ENCODE data around the gene DYDC1.
"Not testable (repeated sequence)": the region's sequence is repeated elsewhere in the genome, so short reads cannot be mapped to it uniquely, and the experiment has no call there.

Gene DYDC1

DNA sequence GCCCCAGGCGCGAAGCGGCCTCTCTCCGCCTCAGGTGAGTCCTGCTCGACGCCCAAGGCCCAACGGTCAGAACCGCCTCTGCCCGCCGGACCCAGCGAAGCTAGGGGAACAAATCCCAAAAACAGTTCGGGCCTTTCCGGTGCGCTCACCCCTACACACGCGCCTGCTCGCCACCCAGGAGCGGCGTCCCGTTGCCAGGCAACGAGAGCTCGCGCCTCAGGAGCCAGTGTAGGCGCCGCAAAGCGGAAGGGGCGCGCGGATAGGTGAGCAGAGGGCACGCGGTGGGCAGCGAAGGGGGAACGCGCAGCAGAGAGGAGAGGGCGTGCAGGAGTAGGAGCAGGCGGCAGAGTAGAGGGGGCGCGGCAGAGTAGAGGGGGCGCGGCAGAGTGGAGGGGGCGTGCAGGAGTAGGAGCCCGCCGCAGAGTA is at the start of gene DYDC1, which contains the start of gene DYDC2:
Gene DYDC1, minus strand, starts transcription at position 193 of the 426 bp plus-strand sequence. CDS start 4,154 bp downstream, outside the sequence.
Gene DYDC2, plus strand, starts transcription at position 219 of the 426 bp plus-strand sequence. CDS start 5,663 bp downstream, outside the sequence.
- peak; percentile 77 for DNase-seq

DNA sequence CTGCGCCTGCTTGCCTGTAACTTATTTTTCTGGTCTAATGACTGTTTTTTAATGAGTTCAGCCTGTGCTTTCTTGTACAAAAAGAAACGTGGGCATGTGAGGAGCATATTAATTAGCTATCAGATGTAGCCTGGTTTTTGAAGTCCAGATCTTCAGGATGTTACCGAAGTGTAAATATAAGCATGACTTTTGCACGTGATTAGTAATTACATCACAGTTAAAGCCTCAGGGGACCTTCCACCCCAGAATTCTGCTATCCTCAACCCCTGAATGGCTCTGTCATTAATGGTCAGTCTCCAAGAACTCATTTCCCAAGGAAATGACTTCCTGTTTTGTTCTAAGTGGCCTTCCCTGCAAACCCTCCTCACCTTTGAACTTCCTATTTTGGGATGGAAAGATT is 49.6 kb upstream of the DYDC1 start:
- no peak for DNase-seq

DNA sequence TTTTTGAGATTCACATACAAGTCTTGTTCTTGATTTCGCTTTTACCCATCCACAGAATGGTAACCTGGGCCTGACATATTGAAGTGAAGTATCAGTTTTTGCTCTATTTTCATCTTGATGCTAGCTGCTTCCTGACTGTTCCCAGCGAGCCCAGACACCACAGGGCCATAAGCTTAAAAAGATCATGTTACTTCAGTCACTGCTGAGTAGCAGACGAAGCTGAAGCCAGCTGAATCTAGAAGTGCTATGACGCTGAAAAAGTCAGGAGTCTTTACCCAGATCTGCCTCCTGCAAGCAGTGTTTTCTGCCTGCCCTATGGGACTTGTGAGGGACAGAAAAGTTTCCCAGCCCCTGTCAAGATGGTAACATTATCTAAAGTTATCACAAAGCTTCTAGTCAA is 49.1 kb upstream of the DYDC1 start:
- DNase-seq, result no peak

DNA sequence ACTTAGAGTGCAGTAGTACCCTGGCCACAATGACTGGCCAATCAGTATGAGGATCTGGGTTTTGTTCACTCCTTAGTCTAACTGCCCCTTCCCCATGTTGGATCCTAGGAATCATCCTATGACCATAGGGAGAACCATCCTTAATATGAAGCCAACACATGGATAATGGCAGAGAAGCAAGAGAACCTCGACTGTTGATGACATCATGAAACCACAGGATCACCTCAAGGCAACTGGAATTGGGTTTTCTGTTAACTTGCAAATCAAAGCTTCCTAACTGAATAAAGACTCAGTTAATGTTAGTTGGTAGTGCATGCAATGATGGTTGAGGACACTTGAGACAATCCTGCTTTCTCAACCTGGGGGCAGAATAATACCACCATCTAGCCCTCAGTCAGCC is 48.5 kb upstream of the DYDC1 start:
- DNase-seq, result no peak

DNA sequence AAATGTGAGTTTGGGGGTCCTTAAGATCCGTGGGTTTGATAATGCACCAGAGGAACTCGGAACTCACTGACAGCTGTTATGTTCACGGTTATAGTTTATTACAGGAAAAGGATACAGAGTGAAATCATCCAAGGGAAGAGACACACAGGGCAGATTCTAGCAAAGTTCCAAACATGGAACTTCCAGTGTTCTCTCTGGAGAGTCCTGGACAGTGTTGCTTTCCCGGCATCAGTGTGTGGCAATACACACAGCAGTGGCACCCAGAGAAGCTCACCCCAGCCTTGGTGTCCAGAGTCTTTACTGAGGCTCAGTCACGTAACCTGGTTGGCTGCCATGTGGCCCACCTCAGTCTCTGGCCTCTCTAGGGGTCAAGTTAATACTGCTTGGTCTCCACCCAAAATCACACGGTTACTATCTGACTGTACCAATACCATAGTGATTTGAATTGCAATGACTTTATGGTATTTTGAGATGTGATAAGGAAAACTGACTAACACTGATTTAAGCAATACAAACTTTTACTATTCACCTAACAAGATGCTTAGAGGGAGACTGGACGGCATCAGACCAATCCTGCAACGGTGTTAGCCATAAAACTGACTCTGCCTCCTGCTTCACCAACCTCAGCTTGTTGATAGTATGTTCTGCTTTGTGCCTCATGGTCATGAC is 43.7 kb upstream of the DYDC1 start:
- DNase-seq, result no peak

DNA sequence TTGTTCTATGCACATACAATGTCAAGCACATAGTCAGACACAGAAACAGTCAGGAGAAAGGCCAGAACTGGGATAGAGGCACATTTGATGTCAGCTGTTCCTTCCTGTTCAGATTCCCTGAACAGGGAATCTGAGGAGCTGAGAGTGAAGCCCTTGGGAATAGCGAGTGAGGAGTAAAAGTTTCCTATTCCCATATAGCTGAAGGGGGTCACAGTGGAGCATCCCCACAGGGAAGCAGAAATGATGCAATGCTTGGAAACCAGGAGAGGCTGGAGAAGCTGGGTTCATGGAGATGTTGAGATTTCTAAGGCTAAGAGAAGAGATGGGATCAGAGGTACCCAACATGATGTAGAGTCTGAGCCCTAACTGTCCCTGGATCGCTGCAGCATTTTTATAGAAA is 40.5 kb upstream of the DYDC1 start:
- no peak for DNase-seq

DNA sequence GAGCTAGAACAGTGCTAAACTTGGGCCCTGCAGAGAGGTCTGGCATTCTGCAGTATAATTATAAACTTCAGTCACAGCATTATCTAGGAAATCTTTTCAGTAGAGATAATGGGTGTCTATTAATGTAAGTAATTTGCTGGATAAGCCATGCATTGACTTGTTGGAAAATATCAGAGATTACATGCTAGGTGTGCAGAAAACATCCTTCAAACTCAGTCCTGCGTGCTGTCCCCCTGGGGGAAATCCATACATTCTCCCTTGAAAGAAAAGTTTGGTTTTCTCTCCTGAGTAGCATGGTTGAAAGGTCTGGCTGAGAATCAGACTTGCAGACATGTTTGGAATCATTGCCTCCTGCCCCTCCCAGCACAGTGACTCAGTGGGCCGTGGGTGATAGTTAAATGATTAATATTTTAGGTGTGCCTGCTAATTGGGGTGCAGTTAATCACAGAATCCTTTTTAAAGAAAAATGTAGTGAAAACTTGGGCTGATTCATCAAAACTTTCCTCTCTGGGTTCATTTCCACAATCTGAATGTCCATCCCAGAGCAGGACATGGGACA is 37.9 kb upstream of the DYDC1 start:
- DNase-seq, result no peak

DNA sequence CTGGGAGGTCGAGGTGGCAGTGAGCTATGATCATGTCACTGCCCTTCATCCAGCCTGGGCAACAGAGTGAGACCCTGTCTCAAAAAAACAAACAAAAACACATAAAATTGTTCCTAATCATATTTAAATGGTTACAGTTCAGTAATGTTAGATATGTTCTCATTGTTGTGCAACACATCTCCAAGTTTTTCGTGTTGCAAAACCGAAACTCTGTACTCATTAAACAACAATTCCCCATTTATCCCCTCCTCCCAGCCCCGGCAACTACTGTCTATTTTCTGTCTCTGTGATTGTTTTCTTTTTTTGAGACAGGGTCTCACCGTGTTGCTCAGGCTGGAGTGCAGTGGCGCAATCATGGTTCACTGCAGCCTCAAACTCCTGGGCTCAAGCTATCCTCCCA is 35.7 kb upstream of the DYDC1 start:
- DNase-seq, result no peak

DNA sequence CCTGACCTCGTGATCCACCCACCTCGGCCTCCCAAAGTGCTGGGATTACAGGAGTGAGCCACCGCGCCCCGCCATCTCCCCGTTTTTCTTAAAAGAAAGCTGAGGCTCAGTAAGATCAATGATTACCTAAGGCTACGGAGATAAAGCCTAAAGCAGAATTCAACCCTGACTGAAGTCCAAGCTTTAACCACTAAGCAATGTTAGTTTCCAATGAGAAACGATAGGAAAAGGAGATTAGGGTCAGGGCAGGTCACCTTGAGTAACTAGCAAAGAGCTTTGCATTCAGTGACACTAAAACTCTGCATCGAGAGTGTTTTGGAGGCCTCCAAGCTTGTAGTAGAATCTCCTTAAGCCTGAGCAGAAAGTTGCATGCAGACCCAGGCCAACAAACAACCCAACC is 34.2 kb upstream of the DYDC1 start:
- no peak for DNase-seq

DNA sequence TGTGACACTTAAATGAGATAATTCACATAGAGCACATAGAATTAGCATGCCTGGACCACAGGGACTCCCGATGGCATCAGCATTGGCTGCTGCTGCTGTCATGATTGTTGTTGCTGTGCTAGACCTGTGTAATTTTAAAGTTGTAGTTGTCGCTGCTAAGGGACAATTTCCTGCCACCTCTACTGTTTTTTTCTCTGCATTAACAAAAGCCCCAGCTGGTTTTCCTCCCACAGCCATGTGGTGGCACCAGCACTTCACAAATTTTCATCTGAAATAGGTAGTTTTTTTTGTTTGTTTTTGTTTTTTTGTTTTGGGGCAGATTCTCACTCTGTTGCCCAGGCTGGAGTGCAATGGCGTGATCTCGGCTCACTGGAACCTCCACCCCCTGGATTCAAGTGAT is 26.4 kb upstream of the DYDC1 start:
- DNase-seq, result peak; percentile 63

DNA sequence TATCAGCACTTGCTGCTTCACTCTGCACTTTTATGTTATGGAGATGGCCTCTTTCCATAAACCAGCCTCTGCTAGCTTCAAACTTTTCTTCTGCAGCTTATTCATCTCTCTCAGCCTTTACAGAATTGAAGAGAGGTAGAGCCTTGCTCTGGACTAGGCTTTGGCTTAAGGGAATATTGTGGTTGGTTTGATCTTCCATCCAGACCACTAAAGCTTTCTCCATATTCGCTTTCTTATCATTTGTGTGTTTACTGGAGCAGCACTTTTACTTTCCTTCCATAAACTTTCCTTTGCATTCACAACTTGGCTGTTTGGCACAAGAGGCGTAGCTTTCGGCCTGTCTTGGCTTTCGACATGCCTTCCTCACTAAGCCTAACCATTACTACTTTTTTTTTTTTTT is 23.6 kb upstream of the DYDC1 start:
- DNase-seq, result no peak

DNA sequence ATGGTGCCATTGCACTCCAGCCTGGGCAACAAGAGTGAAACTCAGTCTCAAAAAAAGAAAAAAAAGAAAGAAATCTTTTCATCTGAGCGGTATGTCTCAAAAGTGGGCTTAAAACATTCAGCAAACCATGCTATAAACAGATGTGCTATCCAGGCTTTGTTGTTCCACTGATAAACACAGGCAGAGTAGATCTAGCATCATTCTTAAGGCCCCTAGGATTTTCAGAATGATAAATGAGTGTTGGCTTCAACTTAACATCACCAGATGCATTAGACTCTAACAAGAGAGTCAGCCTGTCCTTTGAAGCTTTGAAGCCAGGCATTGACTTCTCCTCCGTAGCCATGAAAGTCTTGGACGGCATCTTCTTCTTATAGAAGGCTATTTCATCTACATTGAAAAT is 23.1 kb upstream of the DYDC1 start:
- DNase-seq, result no peak

DNA sequence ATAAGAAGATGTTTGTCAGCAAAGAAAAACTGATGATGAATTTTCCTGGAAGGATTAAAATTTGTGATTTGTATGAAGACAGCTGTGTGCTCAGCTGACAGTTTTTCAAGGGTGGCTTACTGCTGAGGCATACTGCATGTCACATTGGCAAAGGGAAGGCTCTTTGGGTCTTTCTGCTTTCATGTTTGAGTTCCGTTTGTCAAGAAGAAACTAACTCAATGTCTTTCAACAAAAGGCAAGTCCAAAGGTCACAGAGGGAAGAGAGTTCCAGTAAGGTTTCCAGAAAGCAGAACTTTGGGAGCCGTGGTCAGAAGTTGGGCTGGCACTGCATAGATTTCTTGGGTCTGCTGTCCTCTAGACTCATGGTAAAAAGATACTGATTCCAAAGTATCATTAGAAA is 16.9 kb upstream of the DYDC1 start:
- no peak for DNase-seq

DNA sequence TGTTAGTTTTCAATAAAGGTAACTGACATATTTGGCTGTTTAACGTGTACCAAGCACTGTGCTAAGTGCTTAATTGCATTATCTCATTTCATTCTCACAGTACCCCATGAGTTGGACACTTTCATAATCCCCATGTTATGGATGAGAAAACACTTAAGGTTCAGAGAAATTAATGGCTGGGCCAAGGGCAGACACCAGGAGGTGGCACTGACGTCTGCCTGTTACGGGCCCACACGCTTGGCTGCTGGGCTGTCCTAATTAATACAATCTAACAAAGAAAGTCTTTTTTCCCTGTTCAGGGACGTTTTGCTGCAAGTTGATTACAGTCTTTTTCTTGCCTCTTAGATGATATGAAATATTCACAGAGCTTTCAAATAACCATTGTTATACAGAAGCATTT is 16.1 kb upstream of the DYDC1 start:
- DNase-seq, result no peak

DNA sequence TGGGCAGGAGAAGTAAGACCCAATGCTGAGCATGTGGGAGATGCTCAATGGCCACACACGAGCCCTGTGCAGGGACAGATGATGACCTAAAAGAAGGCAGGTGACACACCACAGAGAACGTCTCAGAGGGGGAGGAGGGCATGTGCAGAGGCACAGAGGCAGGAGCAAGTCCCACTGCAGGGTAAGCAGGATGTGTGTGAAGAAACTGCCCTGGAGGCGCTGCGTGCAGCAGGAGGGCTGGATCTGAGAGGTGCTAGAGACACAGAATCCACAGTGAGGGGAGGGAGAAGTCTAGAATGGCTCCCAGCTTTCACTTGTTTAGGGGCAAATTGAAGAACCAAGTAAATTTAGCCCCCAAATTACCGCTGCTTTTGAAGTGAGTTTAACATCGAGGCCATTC is 14.9 kb upstream of the DYDC1 start:
- no peak for DNase-seq

DNA sequence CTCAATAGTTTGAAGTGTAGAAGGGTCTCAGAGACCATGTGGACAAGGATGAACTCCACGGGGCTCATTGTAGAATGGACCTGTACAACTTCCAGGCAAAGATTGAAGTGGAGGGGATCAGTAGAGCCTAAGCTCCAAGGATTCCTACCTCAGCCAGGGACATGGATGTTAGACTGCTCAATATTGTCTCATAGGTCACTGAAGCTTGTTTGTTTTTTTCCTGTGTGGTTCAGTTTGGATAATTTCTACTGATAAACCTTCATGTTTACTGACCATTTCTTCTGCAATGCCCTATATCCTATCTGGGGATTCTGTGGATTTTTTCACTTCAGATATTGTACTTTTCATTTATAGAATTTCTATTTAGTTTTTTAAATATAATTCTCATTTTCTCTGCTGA is 9.0 kb upstream of the DYDC1 start:
- DNase-seq, result no peak

DNA sequence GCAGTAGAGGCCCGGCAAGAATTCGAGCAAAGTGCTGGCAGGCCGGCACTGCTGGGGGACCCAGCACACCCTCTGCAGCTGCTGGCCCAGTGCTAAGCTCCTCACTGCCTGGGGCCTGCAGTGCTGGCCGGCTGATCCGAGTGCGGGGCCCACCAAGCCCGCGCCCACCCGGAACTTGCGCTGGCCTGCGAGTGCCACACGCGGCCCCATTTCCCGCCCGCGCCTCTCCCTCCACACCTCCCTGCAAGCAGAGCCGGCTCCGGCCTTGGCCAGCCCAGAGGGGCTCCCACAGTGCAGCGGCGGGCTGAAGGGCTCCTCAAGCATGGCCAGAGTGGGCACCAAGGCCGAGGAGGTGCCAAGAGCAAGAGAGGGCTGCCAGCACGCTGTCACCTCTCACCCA is 3.1 kb upstream of the DYDC1 start:
- DNase-seq, result no peak

DNA sequence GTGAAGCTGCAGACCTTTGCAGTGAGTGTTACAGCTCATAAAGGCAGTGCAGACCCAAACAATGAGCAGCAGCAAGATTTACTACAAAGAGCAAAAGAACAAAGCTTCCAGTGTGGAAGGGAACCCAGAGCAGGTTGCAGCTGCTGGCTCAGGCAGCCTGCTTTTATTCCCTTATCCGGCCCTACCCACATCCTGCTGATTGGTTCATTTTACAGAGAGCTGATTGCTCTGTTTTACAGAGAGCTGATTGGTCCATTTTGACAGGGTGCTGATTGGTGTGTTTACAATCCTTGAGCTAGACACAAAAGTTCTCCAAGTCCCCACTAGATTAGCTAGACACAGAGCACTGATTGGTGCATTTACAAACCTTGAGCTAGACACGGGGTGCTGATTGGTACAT is 2.4 kb upstream of the DYDC1 start:
- DNase-seq, result not testable (repeated sequence)

DNA sequence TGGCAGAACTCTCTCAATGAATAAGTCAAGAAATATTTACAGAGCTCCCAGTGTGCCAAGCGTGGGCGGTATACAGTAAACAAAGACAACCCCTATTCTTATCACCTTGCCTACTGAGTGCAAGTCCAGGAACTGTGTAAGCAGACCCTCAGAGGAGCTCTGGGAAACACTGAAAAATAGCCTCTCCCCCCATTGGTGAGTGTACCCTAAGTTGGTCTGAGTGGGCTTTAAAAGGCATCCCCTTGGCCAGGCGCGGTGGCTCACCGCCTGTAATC is 1.2 kb upstream of the DYDC1 start:
- no peak for DNase-seq

DNA sequence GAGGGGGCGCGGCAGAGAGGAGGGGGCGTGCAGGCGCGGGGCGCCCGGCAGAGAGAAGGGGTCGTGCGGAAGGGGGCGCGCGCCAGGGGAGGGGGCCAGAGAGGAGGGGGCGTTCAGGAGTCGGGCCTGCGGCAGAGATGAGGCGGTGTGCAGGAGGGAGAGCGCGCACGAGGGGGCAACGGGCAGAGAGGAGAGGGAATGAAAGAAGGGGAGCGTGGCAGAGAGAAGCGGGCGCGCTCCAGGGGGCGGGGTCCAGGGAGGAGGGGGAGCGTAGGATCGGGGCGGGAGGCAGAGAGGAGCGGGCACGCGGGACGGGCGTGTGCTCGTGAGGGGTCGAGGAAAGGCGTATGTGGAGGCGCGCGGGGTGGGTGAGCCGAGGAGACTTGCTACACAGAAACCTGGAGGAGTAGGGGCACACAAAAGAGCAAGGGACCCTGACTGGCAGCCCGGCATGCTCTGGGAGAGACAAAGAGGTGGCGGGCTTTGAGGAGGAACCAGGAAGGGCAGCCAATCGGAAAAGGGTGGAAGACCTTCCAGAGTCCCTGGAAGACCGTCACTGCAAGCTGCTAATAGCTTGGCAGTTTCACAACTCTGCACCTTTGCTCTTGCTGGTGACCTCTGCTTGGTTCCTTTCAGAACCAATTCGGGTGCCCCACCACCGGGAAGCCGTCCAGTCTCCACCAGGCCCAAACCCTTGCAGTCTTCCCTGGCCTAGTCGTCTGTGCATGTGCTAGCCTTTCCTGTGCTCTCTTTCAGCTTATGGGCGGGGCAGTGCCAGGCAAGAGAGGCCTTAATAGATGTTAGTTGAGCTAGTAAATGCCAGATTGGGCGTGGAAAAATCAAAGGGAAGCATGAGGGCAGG is 665 bp upstream of the DYDC1 start:
- DNase-seq, result peak; percentile 57

DNA sequence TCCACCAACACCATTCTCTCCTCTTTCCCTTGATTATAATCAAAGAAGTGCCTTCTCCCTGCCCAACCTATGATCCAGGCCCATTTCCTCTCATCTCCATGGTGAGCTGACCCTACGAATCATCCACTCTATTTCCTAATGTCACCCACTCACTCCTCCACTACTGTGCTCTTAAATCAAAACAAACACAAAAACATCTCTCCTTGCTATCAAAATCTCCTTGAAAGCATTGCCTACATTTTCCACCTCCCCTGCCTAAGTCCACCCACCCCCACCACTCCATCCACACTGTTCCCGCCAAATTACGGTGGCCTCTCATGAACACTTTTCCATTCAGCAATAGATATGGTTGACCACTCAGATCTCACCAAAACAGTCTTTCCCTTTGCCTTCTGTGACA is 5.3 kb downstream of the DYDC1 start:
- no peak for DNase-seq

DNA sequence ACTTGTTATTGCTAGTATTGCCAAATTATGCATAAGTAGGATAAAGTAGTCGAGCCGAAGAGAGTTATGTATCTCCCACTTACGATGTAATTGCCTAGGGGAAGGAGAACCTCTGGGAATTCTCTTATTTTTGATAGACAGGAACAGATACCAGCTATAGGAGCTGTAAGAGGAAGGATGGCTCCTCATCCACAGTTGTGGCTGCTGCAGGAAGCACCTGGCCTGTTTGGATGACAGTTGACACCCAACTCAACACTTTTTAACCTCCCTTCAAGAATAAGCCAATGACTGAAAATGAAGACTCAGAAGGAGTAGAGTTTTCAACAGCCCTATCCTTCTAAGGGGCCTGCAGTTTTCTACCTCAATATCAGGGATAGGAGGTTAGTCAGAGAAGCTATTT is 6.3 kb downstream of the DYDC1 start:
- DNase-seq, result no peak

DNA sequence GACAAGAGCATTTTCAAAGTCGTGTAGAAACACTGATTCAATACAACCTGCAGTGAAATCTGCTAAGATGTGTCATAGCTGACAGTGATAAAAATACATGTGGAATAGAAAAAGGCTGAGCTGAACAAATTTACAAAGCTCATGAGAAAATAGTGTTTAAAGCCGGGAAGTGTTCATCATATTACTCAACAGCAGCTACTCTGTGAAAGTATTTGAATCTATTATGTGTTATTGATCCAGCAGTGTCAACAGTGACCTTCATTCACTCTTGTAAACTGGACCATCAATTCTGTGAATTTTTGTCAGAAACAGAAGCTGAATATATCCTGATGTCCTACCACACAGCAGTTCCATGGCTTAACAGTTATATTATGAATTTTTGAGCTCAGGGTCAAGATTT is 11.6 kb downstream of the DYDC1 start:
- no peak for DNase-seq

DNA sequence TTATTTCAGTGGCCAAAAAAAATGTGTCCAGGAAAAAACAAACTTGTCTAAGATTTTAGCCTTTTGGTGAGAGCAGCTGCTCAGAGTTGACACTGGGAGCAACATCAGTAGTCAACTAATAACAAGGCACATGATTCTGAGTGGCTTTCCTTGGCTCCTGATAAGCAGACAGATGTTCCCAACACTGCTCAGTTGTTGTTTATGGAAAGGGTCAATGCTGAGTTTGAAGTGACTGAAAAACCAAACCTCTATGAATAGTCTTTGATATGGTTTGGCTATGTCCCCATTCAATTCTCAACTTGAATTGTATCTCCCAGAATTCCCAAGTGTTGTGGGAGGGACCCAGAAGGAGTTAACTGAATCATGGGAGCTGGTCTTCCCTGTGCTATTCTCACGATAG is 12.3 kb downstream of the DYDC1 start:
- DNase-seq, result no peak

Measured in activated CD8-positive, alpha-beta memory T cell treated with anti-CD3 and anti-CD28 coated beads for 24 hours (primary cell).